Fibroblast of villous mesenchyme (primary cell): Measurements from ENCODE around the gene TMEM125. TPM values are rescaled to one million over a fixed set of nuclear protein-coding genes. Genes with fewer than 3 reads are reported as not detected.

ENCODE experiments used
- DNase-seq: peaks from one replicate; pipeline ENCODE4 v3.0.0-alpha.2; 2010; ENCODE audit warnings: low read depth
- H3K4me3 ChIP-seq: 2 replicates; pipeline ENCODE4 v1.5.1; 2011; ENCODE audit warnings: low read depth, mild to moderate bottlenecking, low read length
- CTCF ChIP-seq: IDR thresholded peaks from 2 replicates; pipeline ENCODE4 v1.5.1; 2012; ENCODE audit warnings: low read depth, mild to moderate bottlenecking, low read length; ENCODE audit not compliant: insufficient read depth
- total RNA-seq: library from RNA; depleted of rRNA; stranded (reverse); fragments of >200 nt; gene quantifications from 2 replicates; pipeline ENCODE4 v1.2.3, GENCODE V29; 2012

The TMEM125 gene
- total RNA-seq, 1 donor, result under 0.01 TPM

- DNase-seq, result no peak
- H3K4me3 ChIP-seq, result no peak overlapping the region
- TF ChIP-seq CTCF, result no peak
Measured at GRCh38 chr1:43293176-43293575, 23.4 kb downstream of the TMEM125 start.

GRCh38 chr1:43293896-43294760 is 24.3 kb downstream of the TMEM125 start:
- peak; percentile 52 for DNase-seq

GRCh38 chr1:43294761-43295160 is 25.0 kb downstream of the TMEM125 start:
- DNase-seq, result no peak
- TF ChIP-seq CTCF, result no peak
- H3K4me3 ChIP-seq, result no peak overlapping the region

More at GRCh38 chr1:43293896-43294760, 24.3 kb downstream of the TMEM125 start:
- TF ChIP-seq CTCF, result no peak
- H3K4me3 ChIP-seq, result no peak overlapping the region

GRCh38 chr1:43296207-43296606 is 26.4 kb downstream of the TMEM125 start:
- DNase-seq, result no peak
- no peak overlapping the region for H3K4me3 ChIP-seq
- TF ChIP-seq CTCF, result no peak

GRCh38 chr1:43298055-43298454 is 28.3 kb downstream of the TMEM125 start:
- no peak overlapping the region for H3K4me3 ChIP-seq
- no peak for TF ChIP-seq CTCF
- no peak for DNase-seq

GRCh38 chr1:43299101-43299500 is 29.3 kb downstream of the TMEM125 start:
- no peak for TF ChIP-seq CTCF
- DNase-seq, result no peak
- no peak overlapping the region for H3K4me3 ChIP-seq
